GM18526 (cell line): ENCODE results near the gene LENEP.

Experiments
- POLR2A ChIP-seq: IDR thresholded peaks from 3 replicates; pipeline ENCODE4 v1.6.1; 2011; ENCODE audit not compliant: insufficient read length; ENCODE audit errors: extremely low read depth

Gene LENEP

DNA sequence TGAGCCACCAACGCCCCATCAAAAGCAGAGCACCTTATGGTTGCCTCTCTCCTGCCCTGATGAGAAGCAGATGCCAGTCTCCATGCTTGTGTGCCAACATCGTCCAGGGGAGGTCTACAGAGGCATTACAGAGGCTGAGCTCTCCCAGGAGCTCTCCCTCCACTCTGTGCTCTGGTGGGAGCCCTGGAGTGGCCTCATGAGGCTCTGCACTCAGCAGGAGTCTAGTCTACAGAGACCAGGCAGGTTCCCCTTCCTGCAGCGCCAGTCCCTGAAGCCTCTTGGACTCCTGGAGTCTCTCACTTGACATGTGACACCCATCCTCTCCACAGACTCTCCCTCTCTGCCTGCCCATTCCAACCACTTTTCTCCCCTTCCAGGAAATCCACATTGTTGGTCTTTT, 43.7 kb downstream of the LENEP start:
- TF ChIP-seq POLR2A, result no peak

DNA sequence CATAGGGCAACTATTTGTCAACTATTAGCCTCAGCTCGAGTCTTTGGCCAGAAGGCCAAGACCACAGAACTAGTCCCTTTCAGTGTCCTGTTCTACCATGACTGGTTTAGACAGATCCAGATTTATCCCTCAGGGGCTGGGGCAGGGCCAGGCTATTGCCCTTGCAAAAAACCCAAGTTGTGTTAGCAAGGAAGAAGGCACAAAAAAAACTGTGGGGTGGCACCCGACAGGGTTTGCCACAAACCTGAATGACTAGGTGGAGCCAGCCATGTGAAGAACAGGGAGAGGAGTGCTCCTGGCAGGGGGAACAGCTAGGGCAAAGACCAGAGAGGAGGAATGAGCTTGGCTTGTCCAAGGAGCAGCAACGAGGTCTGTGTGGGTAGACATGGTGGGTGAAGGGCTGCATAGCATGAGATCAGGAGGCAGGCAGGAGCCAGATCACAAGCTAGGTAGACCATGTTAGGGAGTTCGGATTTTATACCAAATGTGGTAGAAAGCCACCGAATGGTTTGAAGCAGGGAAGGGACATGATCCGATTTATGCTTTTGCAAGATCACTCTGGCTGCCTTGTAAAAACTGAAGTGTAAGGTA, 44.6 kb downstream of the LENEP start:
- no peak for TF ChIP-seq POLR2A

DNA sequence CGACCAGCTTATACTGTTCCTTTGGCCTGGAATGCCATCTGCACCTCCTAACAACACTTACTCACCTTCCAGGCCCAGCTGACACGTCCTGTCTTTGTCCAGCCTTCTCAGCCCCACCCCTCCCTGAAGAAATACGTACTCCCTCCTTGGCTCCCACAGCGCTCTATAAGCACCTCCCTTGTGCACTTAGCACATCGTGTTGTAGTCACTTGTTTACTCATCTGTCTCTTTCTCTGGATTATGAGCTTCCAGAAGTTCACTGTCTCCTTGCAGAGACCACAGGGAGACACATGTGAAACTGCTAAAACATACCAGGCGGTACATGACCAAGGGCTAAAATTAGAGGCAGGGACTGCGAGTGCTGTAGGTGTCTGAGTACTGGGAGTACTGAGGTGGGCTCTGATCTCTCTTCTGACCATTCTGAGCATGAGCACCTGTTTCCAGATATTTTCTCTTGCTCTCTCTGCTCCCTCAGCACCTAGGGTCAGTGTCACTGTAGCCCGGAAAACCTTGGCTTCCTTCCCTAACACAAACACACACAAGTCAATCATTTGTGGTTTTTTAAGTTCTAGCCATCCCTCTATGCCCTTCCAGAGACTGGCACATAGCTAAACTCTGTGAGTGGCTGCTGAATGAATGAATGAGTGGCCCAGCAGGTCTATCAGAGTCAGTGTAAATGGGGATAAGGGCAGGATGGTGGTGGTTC, 45.4 kb downstream of the LENEP start:
- TF ChIP-seq POLR2A, result no peak

DNA sequence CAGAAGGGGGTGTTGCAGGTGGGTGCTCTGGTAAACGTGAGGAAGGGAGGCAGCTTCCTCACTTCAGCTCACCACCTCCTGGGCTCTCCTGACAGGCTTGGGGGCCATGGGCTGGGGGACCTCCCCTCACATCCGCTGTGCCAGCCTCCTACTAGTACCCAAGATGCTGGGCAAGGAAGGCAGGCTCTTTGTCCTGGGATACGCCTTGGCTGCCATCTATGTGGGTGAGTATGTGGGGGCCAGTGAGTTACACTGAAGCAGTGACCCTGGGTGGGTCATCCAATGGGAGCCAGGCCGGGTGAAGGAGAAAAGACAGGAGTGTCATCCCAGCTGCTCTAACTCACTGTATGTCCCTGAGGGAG, 45.9 kb downstream of the LENEP start:
- no peak for TF ChIP-seq POLR2A

DNA sequence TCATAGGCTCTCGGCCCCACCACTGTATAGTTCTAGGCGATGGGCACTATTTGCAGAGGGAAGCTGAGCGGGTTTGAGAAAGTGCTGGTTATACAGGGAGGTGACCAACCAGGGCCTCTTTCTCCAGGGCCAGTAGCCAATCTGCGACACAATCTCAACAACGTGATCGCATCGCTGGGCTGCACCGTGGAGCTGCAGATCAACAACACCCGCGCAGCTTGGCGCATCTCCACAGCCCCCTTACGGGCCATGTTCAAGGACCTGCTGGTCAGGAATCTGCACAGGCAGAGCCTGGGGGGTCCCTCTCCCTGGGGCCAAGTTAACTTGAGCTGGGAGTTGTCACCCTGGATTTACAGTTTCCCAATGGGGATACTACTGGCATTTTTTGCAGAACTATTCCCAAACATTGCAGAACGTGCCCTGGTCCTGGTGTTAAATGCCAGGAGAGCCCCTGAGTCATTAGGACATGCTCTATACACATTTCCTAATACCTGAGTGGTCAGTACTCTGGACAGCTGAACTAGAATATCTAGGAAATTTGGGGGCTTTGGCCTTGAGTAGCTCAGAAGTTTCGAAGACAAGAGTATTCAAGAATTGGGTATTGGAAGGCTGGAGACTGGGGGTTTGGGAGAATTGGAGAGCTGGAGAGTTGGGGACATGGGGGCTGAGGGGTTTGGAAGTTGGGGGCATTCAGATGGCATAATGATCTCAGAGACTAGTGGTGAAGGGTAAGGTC, 47.1 kb downstream of the LENEP start:
- no peak for TF ChIP-seq POLR2A

DNA sequence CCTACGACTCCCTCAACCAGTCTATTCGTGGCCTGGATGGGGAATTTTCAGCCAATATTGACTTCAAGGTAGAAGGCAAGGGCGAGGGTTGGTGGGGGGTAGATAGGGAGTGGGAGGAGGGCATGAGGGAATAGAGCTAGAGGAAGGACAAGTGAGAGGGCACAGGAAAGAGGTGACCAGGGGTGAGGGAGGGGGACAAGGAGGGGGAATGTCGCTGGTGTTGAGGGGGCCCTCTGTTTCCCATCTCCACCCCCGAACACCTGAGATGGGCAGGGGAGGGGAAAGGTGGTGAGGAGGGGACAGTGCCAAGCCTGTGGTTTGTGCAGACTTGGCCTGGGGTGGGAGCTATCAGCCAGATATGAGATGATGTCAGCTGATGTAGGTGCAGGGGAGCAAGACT, 49.4 kb downstream of the LENEP start:
- no peak for TF ChIP-seq POLR2A

DNA sequence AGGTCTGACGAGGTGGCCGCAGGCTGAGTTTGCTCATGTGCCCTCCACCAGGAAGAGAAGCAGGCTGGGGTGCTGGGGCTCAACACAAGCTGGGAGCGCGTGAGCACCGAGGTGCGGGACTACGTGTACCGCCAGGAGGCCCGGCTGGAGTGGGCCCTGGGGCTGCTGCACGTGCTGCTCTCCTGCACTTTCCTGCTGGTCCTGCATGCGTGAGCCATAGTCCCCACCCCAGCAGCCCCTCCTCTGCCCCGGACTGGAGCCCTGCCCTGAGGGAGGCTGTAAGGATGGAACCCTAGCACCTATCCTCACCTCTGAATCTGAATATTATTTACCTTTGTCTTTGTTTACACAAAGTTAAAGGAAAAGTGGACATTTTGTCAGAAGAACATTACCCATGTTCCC, 49.9 kb downstream of the LENEP start:
- no peak for TF ChIP-seq POLR2A

DNA sequence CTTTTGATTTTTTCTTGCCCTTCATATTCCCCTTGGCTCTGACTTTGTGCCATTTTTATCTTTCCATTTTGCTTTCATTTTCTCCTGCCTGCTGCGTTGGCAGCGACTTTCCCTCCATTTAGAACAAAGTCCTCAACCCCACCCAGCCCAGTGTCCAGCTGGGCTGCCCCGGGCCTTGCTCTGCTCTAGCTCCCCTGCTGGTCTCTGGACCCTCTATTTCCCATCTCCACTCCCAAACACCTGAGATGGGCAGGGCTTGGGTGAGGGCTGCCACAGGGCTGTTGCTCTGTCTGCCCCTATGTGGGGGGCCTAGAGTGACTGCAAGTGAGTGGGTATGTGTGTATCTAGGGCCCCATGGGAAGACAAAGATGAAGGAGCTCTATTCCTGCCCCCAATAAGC, 50.4 kb downstream of the LENEP start:
- no peak for TF ChIP-seq POLR2A
